Measurements from ENCODE around the gene SLCO2A1.

GRCh38 chr3:133881492-133881891 lies 148.2 kb downstream of the SLCO2A1 start:
- TF ChIP-seq POLR2A (IDR thresholded peaks at IDR 0.05) (no peak), CTCF (IDR thresholded peaks at IDR 0.05) (no peak)

Data from body of pancreas (tissue), 4 donors.